ENCODE data around the gene SF3A1.

SF3A1 gene

GRCh38 chr22:30305519-30305905 lies 51.2 kb downstream of the SF3A1 start:
- no peak overlapping the region for H3K4me3 ChIP-seq (ENCODE audit: low read depth, low read length)

- no peak overlapping the region for H3K4me3 ChIP-seq (ENCODE audit: low read depth, low read length)
Measured at GRCh38 chr22:30304495-30305244, 52.0 kb downstream of the SF3A1 start.

- no peak overlapping the region for H3K4me3 ChIP-seq (ENCODE audit: low read depth, low read length)
Measured at GRCh38 chr22:30302810-30303138, 53.9 kb downstream of the SF3A1 start.

- H3K4me3 ChIP-seq (ENCODE audit: low read depth, low read length): no peak overlapping the region
Measured at GRCh38 chr22:30301995-30302809, 54.5 kb downstream of the SF3A1 start.

- no peak overlapping the region for H3K4me3 ChIP-seq (ENCODE audit: low read depth, low read length)
Measured at GRCh38 chr22:30299322-30299721, 57.4 kb downstream of the SF3A1 start.

GRCh38 chr22:30297991-30298701 lies 58.5 kb downstream of the SF3A1 start:
- no peak overlapping the region for H3K4me3 ChIP-seq (ENCODE audit: low read depth, low read length)

GRCh38 chr22:30297276-30297990 lies 59.3 kb downstream of the SF3A1 start:
- H3K4me3 ChIP-seq (ENCODE audit: low read depth, low read length): no peak overlapping the region

GRCh38 chr22:30296833-30297232 lies 59.9 kb downstream of the SF3A1 start:
- no peak overlapping the region for H3K4me3 ChIP-seq (ENCODE audit: low read depth, low read length)

GRCh38 chr22:30296324-30296723 lies 60.4 kb downstream of the SF3A1 start:
- H3K4me3 ChIP-seq (ENCODE audit: low read depth, low read length): no peak overlapping the region

GRCh38 chr22:30295576-30295975 lies 61.1 kb downstream of the SF3A1 start:
- no peak overlapping the region for H3K4me3 ChIP-seq (ENCODE audit: low read depth, low read length)

- H3K4me3 ChIP-seq (ENCODE audit: low read depth, low read length): no peak overlapping the region
Measured at GRCh38 chr22:30294830-30295229, 61.9 kb downstream of the SF3A1 start.

- H3K4me3 ChIP-seq (ENCODE audit: low read depth, low read length): no peak overlapping the region
Measured at GRCh38 chr22:30294066-30294465, 62.6 kb downstream of the SF3A1 start.

GRCh38 chr22:30293026-30293425 lies 63.7 kb downstream of the SF3A1 start:
- no peak overlapping the region for H3K4me3 ChIP-seq (ENCODE audit: low read depth, low read length)

- no peak overlapping the region for H3K4me3 ChIP-seq (ENCODE audit: low read depth, low read length)
Measured at GRCh38 chr22:30292069-30292970, 64.4 kb downstream of the SF3A1 start.

GRCh38 chr22:30291058-30291892 lies 65.4 kb downstream of the SF3A1 start:
- no peak overlapping the region for H3K4me3 ChIP-seq (ENCODE audit: low read depth, low read length)

- no peak overlapping the region for H3K4me3 ChIP-seq (ENCODE audit: low read depth, low read length)
Measured at GRCh38 chr22:30290342-30291057, 66.2 kb downstream of the SF3A1 start.

GRCh38 chr22:30289980-30290313 lies 66.7 kb downstream of the SF3A1 start:
- peak overlapping the region; percentile 67 for H3K4me3 ChIP-seq (ENCODE audit: low read depth, low read length)

GRCh38 chr22:30289141-30289979 lies 67.3 kb downstream of the SF3A1 start, which contains the start of gene CASTOR1:
CASTOR1 (minus strand) TSS chr22:30289505; CDS start chr22:30289497, 8 bp downstream.
- peak within 1 kb of the TSS; percentile 67 for H3K4me3 ChIP-seq (ENCODE audit: low read depth, low read length)

Data from iPS-11a (cell line).